DOHH2 (cell line): Measurements from ENCODE around the gene CCR2.
A peak's percentile ranks its signal among the peaks of the same experiment; 100 is the strongest.
"Not testable (repeated sequence)": the region's sequence is repeated elsewhere in the genome, so short reads cannot be mapped to it uniquely, and the experiment has no call there.

ENCODE experiments used
- H3F3A ChIP-seq: fragments of 200-600 bp; sonication (generic), shearing (Covaris generic); 2 replicates; pipeline ENCODE4 v1.6.0; 2016; ENCODE audit warnings: antibody characterized with exemption, mild to moderate bottlenecking; ENCODE audit not compliant: control insufficient read depth, insufficient read depth
- H3K27ac ChIP-seq: fragments of 200-600 bp; sonication (generic); 2 replicates; pipeline ENCODE4 v1.5.1; 2014; ENCODE audit warnings: low read depth, mild to moderate bottlenecking, low read length, moderate library complexity
- H3K27me3 ChIP-seq: fragments of 200-600 bp; sonication (generic); 2 replicates; pipeline ENCODE4 v1.6.1; 2014; ENCODE audit warnings: mild to moderate bottlenecking, low read length, mixed read lengths; ENCODE audit not compliant: control insufficient read depth
- H3K36me3 ChIP-seq: fragments of 200-600 bp; sonication (generic); 2 replicates; pipeline ENCODE4 v1.6.1; 2014; ENCODE audit warnings: mild to moderate bottlenecking, low read length, moderate library complexity, mixed read lengths; ENCODE audit not compliant: control insufficient read depth
- H3K4me1 ChIP-seq: fragments of 200-600 bp; sonication (generic); 2 replicates; pipeline ENCODE4 v1.6.1; 2014; ENCODE audit warnings: mild to moderate bottlenecking, low read length, mixed read lengths; ENCODE audit not compliant: control insufficient read depth
- H3K4me2 ChIP-seq: fragments of 200-600 bp; sonication (generic); 2 replicates; pipeline ENCODE4 v1.6.0; 2014; ENCODE audit warnings: mild to moderate bottlenecking, low read length, moderate library complexity
- H3K4me3 ChIP-seq: fragments of 200-600 bp; sonication (generic); 2 replicates; pipeline ENCODE4 v1.5.1; 2014; ENCODE audit warnings: mild to moderate bottlenecking, low read length, mixed read lengths
- H3K79me2 ChIP-seq: fragments of 200-600 bp; sonication (generic); 2 replicates; pipeline ENCODE4 v1.6.1; 2014; ENCODE audit warnings: mild to moderate bottlenecking, low read length, mixed read lengths; ENCODE audit not compliant: control insufficient read depth
- H3K9me2 ChIP-seq: fragments of 200-600 bp; sonication (generic); replicated peaks from 2 replicates; pipeline ENCODE4 v1.6.1; 2014; ENCODE audit warnings: mild to moderate bottlenecking, low read length, mixed read lengths; ENCODE audit not compliant: control insufficient read depth
- H3K9me3 ChIP-seq: fragments of 200-600 bp; sonication (generic); 2 replicates; pipeline ENCODE4 v1.6.1; 2014; ENCODE audit warnings: antibody characterized with exemption, low read length, mixed read lengths; ENCODE audit not compliant: control insufficient read depth, insufficient read depth
- H4K20me1 ChIP-seq: fragments of 200-600 bp; sonication (generic); 2 replicates; pipeline ENCODE4 v1.6.0; 2014; ENCODE audit warnings: low read depth, mild to moderate bottlenecking, antibody characterized with exemption, low read length, moderate library complexity; ENCODE audit not compliant: control insufficient read depth, insufficient read depth
- CTCF ChIP-seq: fragments of 200-600 bp; sonication (generic); IDR thresholded peaks from one replicate; pipeline ENCODE4 v1.5.1; 2014; ENCODE audit warnings: antibody characterized with exemption, mild to moderate bottlenecking, low read depth, low read length; ENCODE audit not compliant: poor library complexity, severe bottlenecking
- EZH2phosphoT487 ChIP-seq: fragments of 200-600 bp; sonication (generic); IDR thresholded peaks from 2 replicates; pipeline ENCODE4 v1.6.1; 2017; ENCODE audit warnings: borderline replicate concordance, mild to moderate bottlenecking, antibody characterized with exemption, low read length, moderate library complexity, mixed read lengths

CCR2 gene

GRCh38 chr3:46321461-46322104, 32.3 kb upstream of the CCR2 start:
- Histone ChIP-seq H3K79me2 (no peaks in the 10 kb centered on the region), H3K4me3 (no peak overlapping the region), H3K9me2 (no peaks in the 10 kb centered on the region), H3K9me3 (no peaks in the 10 kb centered on the region), H3K4me2 (peak overlapping the region; percentile 32; the same call in 1 of the 2 replicates), H3K27ac (no peak overlapping the region), H3K27me3 (peaks cover 21% of the 10 kb centered on the region), H4K20me1 (no peaks in the 10 kb centered on the region), H3K36me3 (no peaks in the 10 kb centered on the region), H3F3A (no peaks in the 10 kb centered on the region), H3K4me1 (peaks cover 12% of the 10 kb centered on the region)
- TF ChIP-seq EZH2phosphoT487 = no peak

- Histone ChIP-seq H3K9me2 (no peaks in the 10 kb centered on the region), H3K27me3 (peaks cover 16% of the 10 kb centered on the region), H3K27ac (no peak overlapping the region), H3K4me2 (no peak overlapping the region), H3K36me3 (no peaks in the 10 kb centered on the region), H3K9me3 (no peaks in the 10 kb centered on the region), H3F3A (no peaks in the 10 kb centered on the region), H3K4me1 (peaks cover 12% of the 10 kb centered on the region), H3K79me2 (no peaks in the 10 kb centered on the region), H3K4me3 (no peak overlapping the region), H4K20me1 (no peaks in the 10 kb centered on the region)
- TF ChIP-seq EZH2phosphoT487 (no peak), CTCF (no peak)
Measured at GRCh38 chr3:46324036-46324435, 29.9 kb upstream of the CCR2 start.

GRCh38 chr3:46325645-46326300, 28.1 kb upstream of the CCR2 start:
- no peak overlapping the region for H3K4me2 ChIP-seq

GRCh38 chr3:46330676-46331075, 23.2 kb upstream of the CCR2 start:
- not testable (repeated sequence) for H3K27me3 ChIP-seq, H3K9me3 ChIP-seq, H3F3A ChIP-seq, H3K4me2 ChIP-seq, H3K4me1 ChIP-seq, H3K9me2 ChIP-seq, H3K4me3 ChIP-seq, H3K27ac ChIP-seq, H3K36me3 ChIP-seq, H3K79me2 ChIP-seq, H4K20me1 ChIP-seq

More at GRCh38 chr3:46325645-46326300, 28.1 kb upstream of the CCR2 start:
- Histone ChIP-seq H3K4me1 (peaks cover 12% of the 10 kb centered on the region), H3K4me3 (no peak overlapping the region), H3K36me3 (no peaks in the 10 kb centered on the region), H3K27me3 (peaks cover 16% of the 10 kb centered on the region), H3K9me3 (no peaks in the 10 kb centered on the region), H3F3A (no peaks in the 10 kb centered on the region), H3K27ac (no peak overlapping the region), H4K20me1 (no peaks in the 10 kb centered on the region), H3K9me2 (no peaks in the 10 kb centered on the region), H3K79me2 (no peaks in the 10 kb centered on the region)
- TF ChIP-seq EZH2phosphoT487 = no peak
- TF ChIP-seq CTCF = no peak
